GM10266 (cell line): ENCODE data around the gene SEPTIN12.

Experiments used
- DNase-seq: peaks from one replicate; pipeline ENCODE4 v3.0.0; 2012; ENCODE audit errors: extremely low spot score
- TF ChIP-seq, protein P1 (sequence below): IDR thresholded peaks from 2 replicates; pipeline ENCODE4 v1.5.1; 2012; ENCODE audit warnings: mild to moderate bottlenecking, low read depth; ENCODE audit not compliant: control insufficient read depth, insufficient read depth; ENCODE audit errors: missing control alignments

The SEPTIN12 gene

DNA sequence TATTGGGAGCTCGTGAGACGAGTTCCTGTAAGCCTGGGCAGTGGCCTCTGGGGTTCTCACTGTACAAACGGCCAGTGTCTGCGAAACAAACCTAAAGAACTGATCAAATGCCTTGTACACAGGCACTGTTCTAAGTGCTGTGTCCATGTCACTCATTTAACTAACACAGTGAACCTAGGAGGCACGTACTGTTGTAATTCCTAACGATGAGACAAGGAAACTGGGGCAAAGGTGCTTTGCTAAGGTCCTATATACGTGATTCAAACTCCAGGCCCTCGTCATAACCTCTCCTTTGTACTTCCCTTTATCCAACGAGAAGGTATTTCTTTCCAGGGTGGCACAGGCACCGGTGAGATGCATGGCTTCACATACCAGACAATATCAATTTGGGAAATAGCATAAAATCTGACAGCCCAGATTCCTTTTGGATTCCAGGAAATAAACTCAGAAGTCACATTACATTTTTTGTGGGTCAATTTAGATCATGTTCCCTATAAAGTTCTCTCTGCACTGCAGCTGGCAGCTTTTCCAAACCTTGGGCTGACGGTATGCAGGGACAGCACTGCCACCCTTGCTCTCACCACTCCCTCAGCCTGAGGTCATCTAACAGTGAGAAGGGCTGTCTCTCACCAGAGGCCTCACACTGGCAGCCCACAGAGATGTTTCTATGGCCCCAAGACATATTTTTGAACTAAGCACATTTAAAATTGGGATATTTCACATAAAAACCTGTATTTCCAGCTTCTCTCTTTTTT is 40.6 kb upstream of the SEPTIN12 start:
- DNase-seq = no peak

DNA sequence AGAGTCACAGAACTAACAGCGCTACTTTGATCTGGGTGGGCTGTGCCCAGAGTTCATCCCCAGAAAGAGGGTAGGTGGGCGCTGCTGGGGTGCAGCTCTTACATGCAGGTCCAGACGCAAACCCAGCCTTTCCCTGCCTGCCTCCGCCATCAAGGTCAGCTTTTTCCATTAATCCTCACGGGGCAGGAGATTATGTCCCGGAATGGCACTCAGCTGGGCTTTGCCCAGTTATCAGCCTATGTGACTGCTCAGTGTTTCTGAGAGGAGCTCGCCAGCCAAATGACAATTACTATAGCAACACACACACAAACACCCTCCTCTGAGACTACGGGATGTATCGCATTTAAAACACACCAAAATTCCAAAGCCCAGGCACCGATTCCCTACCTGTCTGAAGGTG is 38.8 kb upstream of the SEPTIN12 start:
- DNase-seq = no peak
- TF ChIP-seq, protein P1, sequence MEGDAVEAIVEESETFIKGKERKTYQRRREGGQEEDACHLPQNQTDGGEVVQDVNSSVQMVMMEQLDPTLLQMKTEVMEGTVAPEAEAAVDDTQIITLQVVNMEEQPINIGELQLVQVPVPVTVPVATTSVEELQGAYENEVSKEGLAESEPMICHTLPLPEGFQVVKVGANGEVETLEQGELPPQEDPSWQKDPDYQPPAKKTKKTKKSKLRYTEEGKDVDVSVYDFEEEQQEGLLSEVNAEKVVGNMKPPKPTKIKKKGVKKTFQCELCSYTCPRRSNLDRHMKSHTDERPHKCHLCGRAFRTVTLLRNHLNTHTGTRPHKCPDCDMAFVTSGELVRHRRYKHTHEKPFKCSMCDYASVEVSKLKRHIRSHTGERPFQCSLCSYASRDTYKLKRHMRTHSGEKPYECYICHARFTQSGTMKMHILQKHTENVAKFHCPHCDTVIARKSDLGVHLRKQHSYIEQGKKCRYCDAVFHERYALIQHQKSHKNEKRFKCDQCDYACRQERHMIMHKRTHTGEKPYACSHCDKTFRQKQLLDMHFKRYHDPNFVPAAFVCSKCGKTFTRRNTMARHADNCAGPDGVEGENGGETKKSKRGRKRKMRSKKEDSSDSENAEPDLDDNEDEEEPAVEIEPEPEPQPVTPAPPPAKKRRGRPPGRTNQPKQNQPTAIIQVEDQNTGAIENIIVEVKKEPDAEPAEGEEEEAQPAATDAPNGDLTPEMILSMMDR = no peak

More for the DNA sequence above, 40.6 kb upstream of the SEPTIN12 start:
- TF ChIP-seq, protein P1 = no peak

DNA sequence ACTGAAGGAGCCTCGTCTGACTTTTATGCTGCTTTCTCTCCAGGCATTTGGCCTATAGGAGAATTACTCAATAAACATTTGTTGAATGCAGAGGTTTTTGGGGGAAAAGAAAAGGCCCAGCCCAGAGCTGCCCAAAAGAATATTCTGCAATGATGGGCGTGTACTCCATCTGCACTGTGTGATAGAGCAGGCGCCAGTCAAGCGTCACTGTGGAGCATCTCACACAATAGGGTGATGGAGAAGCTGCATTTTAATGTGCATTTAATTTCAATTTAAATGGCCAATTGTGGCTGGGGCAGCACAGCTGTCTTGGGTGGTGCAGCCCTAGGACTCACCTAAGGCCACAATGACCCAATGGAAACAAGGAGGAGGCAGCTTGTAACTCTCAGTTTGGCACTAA is 38.4 kb upstream of the SEPTIN12 start:
- TF ChIP-seq, protein P1 = no peak
- DNase-seq = no peak

DNA sequence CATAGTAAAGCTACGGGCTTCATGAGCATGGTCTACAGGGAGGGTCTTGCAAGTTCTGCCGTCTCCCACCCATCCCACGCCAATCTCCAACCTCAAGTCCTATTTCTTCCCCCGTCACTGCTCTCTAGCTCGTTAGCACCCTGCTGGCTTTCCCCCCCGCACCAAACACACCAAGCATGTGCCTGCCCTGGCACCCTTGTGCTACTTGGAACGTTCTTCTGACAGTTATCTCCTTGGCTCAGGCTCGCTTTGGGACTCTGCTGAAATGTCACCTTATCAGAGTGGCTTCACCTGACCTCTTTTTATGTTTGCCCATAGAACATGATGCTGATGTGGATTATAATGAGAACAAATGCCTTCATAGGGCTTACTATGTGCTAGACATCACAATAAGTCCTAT is 37.1 kb upstream of the SEPTIN12 start:
- TF ChIP-seq, protein P1 = no peak
- DNase-seq = no peak

DNA sequence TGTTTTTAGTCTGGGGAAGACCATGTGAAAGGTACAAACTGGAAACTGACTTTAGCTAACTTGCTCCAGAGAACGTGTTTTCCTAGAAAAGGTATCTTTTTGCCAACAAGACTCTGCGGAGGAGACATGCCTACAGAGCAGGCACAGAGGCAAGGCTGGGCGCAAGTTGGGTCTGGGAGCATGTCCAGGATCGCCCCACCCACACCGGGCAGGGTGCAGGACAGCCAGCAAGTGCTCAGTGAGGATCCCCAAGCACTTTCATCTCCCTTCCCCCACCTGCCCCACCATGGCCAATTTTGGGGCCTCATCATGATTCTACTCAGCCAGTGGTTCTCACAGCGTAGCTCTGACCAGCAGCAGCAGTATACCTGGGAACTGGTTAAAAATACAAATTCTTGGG is 32.5 kb upstream of the SEPTIN12 start:
- TF ChIP-seq, protein P1 = no peak

DNA sequence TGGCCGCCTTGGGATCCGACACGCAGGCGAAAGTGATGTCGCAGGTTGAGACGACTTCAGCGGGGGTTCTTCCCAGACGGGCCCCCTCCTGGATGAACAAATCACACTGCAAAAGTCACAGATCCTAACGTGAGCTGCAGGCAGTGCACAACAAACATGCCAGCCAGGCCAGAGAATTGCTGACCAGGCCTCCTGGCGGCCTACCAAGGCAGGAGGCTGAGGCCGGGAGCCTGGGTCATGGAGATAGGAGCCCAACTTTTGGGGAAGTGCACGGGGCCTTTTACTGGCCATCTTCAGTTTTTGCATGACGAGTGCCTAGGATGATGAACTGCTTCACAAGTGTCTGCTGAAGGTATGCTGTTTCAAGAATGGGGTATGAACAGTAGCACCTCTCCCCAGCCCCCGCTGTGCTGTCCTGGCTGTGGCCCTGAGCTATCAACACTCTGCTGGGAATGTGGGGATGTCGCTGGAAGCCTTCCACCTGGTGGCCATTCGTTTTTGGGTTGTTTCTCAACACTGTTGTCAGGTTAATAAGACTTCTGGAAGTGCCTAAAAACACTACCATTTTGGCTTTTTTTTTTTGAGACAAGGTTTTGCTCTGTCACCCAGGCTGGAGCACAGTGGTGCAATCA is 26.5 kb upstream of the SEPTIN12 start:
- TF ChIP-seq, protein P1 = no peak

More for the DNA sequence above, 32.5 kb upstream of the SEPTIN12 start:
- no peak for DNase-seq

DNA sequence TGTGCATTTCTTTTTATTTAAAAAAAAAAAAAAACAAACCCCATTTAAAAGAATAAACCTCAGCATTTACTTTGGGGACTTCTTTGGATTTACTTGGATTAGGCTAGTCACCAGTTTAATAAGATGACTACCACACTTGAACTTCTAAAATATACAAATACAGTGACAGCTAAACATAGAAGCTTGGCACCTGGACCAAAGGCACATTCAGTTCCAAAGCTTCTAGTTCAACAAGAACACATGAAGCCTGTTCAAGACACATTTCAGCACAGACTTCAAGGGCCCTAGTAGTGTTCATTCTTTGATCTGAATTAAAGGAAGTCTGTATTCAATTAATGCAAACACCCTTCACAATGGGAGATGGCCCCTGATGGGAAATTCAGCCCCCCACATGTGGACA is 25.9 kb upstream of the SEPTIN12 start:
- DNase-seq = no peak
- TF ChIP-seq, protein P1 = no peak

More for the DNA sequence above, 26.5 kb upstream of the SEPTIN12 start:
- DNase-seq = no peak
